ENCODE results near the gene PSME3IP1.
A peak's percentile ranks its signal among the peaks of the same experiment; 100 is the strongest.
"Not testable (repeated sequence)": the region's sequence is repeated elsewhere in the genome, so short reads cannot be mapped to it uniquely, and the experiment has no call there.

Gene PSME3IP1

DNA sequence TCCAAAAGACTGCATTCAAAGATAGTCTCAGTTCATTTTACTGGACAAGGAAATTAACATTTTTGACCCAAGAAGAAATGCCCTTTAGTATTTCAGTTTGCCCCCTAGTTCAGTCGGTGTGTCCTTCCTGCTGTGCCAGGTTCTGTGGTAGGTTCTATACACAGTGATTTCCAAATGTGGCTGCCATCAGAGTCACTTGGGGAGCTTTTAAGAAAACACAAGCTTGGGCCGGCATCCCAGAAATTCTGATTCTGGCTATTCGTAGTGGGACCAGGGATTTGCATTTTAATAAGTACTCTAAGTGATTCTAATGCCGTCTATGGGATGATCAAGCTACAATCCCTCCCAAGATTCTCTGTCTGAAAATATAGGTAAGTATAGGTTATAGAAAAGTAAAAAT lies 10.4 kb upstream of the PSME3IP1 start:
- DNase-seq = no peak

DNA sequence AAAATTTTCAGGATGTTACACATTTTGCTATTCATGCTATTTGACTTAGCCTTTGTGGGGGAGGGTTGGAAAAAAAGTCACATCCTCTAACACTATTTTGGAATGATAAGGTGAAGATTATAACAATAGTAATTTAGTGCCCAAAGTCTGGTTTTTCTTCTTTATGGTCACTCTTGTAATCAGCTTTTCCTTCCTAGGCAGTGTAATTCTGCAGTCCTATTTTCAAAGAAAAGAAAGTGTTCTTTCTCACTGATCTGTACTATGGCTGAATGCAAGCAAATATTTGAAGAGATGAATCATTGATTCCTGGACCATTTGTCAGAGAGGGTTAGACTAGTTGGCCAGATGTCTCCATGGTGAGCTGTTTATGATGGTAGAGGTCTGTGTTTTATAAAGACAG lies 8.7 kb upstream of the PSME3IP1 start:
- DNase-seq = no peak

DNA sequence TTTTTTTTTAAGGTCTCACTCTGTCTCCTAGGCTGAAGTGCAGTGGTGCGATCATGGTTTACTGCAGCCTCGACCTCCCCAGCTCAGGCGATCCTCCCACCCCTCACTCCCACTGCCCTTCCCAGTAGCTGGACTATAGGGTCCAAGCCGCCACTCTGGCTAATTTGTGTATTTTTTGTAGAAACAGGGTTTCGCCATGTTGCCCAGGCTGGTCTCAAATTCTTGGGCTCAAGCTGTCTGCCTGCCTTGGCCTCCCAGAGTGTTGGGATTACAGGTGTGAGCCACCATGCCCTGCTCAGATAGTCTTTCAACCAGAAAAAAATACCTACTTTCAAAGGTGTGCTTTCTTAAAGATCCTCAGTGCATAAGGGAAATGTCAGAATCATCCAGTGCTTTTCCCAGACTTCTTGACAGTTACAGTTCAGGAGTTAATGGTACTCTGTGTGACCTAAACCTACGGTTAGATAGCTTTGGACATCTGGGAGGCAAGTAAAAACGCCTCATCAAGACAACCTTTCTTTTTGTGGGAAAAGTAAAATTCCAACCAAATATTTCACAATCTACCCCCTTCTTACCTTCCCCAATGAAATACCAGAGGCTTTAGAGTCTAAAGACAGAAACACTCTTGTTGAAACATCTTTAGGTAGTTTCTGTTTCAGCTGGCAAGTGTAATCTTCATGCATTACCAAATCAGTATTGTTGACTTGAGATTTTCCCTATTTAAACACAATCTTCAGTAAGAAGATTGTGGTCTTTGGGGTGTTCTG lies 7.1 kb upstream of the PSME3IP1 start:
- DNase-seq = no peak

DNA sequence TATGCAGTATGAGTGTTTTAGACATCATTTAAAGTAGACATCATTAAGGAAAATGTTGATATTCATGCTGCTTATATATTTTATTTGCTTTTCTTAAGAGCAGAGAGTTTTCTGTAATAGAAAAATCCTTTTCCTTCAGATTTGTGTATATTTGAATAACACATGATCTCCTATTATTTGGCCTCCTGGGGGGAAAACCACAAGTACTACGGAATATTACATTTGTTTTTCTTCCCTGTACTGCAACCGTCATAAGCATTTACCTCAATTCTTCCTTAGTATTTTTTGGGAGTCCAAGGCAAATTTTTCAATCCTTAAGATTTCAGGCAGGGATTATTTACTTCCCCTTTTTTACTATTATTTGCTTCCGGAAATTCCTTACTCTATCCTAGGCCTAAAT lies 6.3 kb upstream of the PSME3IP1 start:
- no peak for DNase-seq

DNA sequence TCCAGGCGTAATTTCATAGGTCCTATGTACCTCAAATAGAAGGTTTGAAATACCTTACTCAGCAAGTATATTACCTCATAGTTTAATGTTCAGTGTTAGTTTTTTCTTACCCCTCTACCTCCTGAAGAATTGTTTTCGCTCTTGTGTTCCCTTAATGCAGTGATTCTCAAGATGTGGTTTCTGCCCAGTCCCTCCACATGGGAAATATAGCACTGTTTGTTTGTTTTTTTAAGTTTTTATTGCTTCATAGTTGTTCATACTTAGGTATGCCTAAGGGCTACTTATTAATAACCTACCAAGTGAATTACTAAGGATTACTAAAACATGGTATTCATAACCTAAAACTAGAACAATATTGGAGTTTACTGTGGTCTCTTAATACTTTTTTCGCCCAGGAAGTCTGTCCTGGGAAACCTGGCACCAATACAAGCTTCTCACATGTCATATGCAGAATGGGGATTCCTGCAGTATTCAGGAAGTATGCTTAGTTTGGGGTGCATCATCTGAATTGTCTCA lies 5.3 kb upstream of the PSME3IP1 start:
- no peak for DNase-seq

DNA sequence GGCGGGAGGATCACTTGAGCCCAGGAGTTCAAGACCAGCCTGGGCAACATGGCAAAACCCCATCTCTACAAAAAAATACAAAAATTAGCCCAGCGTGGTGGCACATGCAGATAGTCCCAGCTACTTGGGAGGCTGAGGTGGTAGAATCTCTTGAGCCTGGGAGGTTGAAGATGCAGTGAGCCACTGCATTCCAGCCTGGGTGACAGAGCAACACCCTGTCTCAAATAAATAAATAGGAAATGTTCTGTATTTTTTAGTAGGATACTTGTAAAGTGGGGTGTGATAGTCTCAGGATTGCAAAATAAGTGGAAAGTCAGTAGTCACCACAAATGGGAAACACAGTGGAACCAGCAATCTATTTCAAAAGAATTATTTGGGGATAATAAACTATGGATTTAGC lies 4.3 kb upstream of the PSME3IP1 start:
- no peak for DNase-seq

DNA sequence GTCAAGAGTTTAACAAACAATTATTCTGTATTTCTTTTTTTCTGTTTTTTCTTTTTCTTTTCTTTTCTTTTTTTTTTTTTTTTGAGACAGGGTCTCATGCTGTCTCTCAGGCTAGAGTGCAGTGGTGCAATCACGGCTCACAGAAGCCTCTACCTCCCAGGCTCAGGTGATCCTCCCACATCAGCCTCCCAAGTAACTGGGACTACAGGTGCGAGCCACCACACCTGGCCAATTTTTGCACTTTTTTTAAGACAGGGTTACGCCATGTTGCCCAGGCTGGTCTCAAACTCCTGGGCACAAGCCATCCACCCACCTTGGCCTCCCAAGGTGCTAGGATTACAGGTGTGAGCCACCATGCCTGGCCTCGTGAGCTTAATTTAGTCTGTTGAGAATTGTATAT lies 3.7 kb upstream of the PSME3IP1 start:
- DNase-seq = not testable (repeated sequence)

DNA sequence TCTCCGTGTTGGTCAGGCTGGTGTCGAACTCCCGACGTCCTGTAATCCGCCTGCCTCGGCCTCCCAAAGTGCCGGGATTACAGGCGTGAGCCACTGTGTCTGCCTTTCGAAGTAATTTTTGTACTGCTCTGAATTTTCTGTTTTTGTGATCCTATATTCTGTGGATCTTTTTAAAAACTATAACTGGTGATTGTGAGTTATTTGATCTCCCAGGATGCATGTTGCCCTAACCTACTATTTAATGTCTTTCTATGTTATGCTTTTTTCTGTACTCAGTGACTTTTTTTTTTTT lies 2.8 kb upstream of the PSME3IP1 start:
- DNase-seq = no peak

DNA sequence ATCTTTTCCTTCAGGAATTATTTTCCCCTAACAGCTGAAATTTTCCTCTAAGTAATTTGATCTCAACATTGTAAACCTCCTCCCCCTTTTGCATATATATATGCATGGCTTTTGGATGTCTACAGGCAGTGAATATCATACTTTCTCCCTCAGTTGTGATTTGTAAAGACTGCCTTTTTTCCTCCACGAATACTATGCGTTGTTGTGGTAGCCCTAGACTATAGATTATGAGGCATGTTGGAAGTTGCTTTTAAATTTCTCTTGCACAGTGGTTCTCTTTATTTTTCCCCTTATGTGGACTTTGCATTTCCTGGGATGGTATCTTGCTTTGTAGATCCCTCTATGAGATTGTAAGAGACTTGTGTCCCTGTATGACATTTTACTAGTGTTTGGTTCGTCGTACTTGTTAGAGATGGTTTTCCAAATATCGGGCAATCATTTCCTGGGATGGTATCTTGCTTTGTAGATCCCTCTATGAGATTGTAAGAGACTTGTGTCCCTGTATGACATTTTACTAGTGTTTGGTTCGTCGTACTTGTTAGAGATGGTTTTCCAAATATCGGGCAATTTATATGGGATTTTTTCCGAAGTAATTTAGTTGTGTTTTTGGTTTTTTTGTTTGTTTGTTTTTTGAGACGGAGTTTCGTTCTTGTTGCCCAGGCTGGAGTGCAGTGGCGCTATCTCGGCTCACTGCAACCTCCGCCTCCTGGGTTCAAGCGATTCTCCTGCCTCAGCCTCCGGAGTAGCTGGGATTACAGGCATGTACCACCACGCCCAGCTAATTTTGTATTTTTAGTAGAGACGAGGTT lies 2.3 kb upstream of the PSME3IP1 start:
- DNase-seq = not testable (repeated sequence)

DNA sequence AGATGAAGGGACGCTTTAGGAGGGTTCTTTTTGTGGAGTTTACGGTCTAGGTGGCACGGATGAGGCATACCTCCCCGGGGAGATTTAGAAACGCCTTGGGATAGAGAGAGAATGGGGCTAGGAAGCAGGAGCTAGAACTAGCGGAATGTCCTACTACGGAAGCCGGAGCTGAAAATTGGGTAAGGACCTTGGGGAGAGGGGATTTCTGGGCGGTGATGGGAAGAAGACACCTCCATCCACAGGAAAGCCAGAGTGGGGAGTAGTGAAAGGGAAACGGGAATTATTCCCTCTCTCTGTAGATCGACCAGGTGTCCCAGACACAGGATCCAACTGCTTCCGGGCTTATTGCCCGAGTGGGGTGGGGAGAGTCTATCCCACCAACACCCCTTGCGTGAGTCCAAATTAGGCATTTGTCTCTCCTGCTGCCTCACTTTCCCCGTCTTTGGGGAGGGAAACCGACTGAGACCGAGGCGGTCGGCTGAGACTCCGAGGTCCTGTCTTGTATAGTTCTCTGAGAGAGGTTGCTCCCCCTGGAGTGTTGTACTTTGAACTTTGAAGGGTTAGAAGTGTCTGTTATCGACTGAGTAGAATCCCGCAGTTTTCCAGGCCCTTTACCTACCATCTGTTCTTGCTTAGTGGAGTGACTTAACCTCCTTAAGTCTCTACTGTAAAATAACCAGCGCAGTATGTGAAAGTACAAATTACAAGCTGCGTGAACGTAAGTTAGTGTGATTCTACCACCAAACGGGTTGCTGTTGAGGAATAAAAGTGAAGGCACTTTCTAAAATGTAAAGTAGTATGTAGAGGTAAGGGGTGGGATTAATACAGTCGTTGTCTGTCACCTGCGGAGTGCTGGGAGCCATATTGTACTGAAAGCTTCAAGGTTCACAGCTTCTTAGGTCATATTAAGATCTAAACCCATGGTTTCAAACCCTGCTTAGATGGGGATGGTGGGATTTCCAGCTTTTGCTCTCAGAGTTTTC lies 1.3 kb upstream of the PSME3IP1 start:
- DNase-seq = peak in 1 of 4 experiments; percentile 2

DNA sequence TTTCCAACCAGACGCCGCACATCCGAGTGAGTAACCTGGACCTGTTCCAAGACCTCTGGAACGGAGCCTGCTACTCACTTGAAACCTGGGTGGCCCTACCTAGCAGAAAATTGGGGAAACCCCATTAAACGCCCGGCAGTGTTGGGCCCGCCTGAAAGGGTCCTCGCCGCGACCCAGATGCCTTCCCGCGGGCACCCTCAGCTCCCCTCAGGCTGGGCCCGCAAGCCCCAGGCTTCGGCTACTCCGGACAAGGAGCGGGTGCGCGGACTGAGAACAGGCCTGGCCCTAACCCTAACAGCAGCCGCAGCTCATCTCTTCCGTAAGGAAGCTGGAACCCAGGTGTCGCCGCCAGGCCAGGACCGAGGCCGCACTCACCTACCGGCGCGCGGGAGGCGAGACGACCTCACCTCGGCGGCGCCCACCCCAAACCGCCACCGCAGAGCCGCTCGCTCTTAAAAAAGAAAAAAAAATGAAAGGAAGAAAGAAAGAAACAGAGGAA lies 344 bp downstream of the PSME3IP1 start:
- DNase-seq = peak in 1 of 4 experiments; percentile 24

DNA sequence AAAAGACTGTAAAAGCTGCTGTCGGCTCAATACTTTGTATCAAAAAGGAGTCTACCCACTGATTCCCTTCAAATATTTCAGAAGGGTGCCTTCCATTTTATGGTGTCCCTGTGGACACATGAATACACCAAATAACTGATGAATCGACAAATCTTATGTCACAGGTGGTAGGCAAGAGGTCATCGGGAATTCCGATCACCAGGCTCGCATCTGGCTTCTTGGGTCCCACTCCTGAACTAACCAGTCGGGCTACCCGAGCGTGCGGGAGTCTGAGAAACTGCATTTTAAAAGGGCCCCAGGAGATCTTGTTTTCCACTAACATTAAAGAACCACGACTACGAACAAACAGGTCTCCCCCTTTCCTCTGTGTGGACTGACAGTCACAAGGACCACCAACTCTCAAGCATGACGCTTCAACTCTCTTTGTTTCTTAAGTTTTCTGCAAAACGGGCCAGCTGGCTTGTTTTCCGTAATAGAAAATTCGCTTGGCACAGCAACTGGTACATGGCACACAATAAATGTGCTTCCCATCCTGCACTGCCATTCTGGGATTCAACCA lies 873 bp downstream of the PSME3IP1 start:
- DNase-seq = no peak

DNA sequence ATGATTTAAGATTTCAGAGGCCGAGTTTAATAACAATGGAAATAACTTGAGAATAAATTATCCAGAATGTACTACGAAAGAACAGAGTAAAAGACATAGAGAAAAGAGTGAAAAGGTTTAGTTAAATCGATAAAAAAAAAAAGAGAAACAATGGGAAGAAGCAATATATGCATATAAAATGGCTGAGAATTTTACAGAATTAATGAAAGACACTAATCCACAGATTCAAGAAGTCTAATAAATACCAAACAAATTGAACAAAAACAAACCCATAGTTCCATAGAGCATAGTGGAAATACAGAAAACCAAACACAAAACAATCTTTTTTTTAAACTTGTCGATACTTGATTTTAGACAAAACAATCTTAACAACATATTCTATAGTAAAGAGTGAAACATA lies 1.7 kb downstream of the PSME3IP1 start:
- no peak for DNase-seq

DNA sequence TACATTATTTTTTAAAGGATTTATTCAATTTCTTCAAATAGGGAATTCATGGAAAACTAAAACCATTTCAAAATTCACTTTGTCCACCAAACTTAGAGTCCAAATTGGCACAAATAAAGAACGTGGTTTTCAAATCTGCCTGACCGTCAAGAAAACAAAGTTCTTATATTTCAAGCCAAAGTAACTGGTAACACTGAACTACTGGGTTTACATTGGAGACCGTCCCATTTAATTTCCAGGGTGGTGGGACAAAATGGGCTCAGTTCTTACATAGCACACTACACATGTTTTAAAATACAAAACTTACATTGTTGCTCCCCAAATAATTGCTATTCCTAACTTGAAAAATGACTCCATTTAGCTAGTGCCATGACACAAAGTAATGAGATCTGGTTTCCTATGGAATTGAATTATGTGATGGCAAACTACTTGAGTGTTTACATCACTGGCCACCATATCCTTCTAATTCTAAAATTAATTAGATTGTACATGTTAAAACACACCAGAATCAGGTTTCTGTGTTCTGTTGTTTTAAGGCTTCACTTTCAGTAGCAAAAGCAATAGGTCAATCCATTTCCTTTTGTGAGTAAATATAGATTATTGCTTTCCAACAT lies 6.5 kb downstream of the PSME3IP1 start:
- no peak for DNase-seq

DNA sequence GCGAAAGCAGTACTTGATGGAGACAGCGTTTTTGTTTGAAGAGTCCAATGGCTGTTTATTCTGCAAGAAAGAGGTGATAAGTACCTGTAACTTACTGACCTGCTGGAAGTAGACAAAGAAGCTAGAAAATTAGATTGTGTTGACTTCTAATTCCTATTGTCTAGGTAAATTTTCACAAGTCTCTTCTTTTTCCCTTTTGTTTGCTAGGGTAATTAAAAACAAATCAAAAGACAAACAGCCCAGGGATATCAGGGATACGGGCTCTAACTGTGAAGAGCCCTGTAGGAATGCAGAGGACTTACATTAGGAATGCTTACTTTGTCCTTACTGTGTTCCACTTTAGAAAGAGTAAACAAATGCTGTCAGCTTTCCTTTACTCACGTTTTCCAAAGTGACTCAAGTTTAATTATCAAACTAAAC lies 7.0 kb downstream of the PSME3IP1 start:
- no peak for DNase-seq

DNA sequence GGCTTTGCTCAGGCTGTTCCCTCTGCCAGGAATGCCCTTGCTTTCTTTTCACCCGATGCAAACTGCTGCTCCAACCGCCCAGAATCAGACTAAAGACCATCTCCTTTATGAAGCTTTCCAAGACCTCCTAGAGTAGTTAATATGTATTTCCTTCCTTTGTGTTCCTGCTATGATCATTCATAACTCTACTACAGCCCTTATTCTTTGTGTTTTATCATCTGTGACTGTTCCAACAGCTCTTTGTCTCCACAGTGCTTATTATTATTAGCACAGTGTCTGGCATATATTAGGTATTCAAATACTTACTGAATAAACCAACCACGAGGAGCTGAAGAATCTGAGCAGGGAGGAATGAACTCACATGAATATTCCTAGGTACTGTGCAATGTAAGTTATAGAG lies 7.6 kb downstream of the PSME3IP1 start:
- no peak for DNase-seq

DNA sequence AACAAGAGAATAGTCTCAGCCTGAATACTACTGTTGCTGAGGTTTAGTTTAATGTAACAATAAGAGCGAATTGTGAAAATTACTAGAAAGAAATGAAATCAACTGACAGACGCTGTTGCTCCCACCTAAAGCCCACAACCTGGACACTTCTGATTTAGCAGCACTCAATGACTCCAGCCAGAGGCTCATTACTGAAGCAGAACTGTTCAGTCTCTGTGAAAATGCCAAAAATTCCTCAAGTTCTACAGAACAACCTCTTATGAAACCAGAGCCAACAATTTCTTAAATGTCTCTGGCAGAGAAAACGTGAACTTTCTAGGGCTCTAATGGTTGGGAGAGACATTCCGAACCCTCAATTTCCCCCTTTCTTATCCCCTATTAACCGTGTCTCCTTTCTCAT lies 9.9 kb downstream of the PSME3IP1 start:
- no peak for DNase-seq

DNA sequence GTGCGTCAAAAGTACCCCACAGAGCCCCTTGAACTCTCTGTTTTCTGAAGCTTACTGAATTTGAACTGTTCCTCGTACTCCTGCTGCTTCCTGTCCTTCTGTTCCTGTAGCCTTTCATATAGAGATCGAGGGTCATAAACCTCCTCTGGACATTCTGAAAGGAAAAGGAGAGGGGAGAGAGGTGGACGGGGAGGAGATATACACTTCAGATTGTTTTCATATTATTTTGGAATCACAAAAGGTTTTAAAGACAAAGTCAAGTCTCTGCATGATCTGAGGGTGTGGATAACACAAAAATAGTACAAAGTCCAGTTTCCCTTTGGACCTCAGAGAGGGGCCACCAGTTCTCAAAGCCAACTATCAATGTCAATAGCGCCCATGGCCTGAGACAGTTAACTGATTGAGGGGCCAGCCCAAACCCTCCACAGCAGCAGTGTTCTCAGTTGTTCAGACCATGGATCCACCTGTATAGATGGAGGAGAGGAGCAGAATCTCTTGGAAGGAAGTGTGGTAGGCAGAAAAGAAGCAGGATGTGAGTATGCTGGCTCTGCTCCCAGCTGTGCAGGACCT lies 13.0 kb downstream of the PSME3IP1 start:
- DNase-seq = no peak

DNA sequence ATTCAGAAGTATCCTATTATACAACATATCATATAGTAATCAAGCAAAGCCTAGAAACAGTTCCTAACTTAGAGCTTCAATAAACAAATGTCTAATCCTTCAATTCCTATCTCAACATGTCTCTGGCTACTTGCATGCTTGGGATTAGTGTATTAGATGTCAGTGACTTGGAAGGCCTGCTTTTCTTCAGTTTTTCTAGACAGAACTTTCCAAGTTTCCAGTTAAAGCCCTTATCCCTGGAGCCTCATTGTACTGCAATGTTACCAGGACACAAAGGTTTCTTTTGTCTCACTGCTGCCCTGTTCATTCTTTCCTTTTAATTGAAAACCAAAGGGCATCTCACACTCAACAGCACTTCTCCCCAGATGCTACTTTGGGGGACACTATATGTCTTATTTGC lies 16.5 kb downstream of the PSME3IP1 start:
- no peak for DNase-seq

DNA sequence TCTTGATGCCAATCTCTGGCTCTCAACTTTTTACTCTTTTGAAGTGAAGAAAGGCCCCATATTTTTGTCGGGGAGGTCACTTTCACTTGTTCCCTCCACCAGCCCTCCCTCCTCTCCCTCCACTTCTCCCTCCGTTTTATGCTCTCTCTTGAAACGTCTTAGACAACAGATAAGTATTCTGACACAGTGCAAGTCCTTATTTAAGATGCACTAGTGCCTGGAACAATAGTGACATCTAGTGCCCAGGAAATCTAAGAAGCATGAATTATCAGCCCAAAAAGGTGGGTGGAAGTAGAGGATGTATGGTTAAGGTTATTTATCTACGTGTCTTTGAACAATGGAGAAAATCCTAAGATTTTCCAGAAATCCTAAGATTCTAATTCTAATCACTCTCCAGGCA lies 17.9 kb downstream of the PSME3IP1 start:
- DNase-seq = no peak

DNA sequence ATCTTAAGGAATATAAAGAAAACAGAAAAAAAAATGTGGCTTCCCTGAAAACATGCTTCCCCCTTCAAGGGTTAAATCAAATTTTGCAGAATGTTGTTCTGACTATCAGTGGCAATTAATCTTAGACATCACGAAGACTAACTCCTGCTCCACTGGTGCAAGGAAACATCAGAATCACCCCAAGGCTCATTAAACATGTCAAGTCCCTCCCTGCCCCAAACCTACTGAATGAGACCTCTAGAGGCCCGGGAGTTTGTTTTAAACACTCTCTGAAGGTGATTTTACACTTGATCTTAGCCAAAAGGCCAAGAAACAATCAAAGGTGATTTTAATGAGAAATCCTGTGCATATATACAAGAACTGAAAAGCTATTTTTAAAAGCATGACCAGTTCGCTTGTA lies 18.3 kb downstream of the PSME3IP1 start:
- no peak for DNase-seq

DNA sequence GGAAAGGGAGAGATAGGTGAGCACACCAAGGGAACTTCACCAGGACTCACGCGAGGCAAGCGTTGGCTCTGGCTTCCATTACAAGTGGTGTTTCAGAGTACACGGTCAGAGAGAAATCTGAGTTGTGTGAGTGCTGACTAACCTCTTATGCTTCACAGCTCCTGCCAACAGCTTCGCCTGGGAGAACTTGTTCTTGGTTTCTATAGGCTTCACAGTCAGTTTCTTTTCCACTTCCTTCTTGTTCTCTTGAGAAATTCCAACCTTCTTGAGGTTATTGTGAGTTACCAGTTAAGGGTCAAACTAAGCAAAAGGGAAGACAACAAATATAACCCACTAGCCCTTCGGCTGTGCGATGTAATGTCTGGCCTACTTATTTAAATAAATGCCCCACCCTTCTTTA lies 18.9 kb downstream of the PSME3IP1 start:
- no peak for DNase-seq
